A549 (cell line): Measurements from ENCODE around the gene RHBDL1. TPM values are rescaled to one million over a fixed set of nuclear protein-coding genes. Genes with fewer than 3 reads are reported as not detected.

Source experiments
- BHLHE40 ChIP-seq: IDR thresholded peaks from 2 replicates; pipeline ENCODE4 v1.6.1; 2012; ENCODE audit warnings: low read depth, low read length, inconsistent platforms
- CBX2 ChIP-seq: fragments of 200-600 bp; sonication (generic); IDR thresholded peaks from 2 replicates; pipeline ENCODE4 v1.6.1; 2016; ENCODE audit warnings: low read depth, mild to moderate bottlenecking, borderline replicate concordance
- CHD4 ChIP-seq: fragments of 200-600 bp; sonication (generic); IDR thresholded peaks from 2 replicates; pipeline ENCODE4 v1.6.1; 2016; ENCODE audit warnings: antibody characterized with exemption, mild to moderate bottlenecking, borderline replicate concordance
- FOSB ChIP-seq: fragments of 250-450 bp; sonication (Bioruptor Pico); IDR thresholded peaks from 2 replicates; pipeline ENCODE4 v1.5.0; 2020; ENCODE audit warnings: mild to moderate bottlenecking, moderate library complexity
- GATA3 ChIP-seq: IDR thresholded peaks from 2 replicates; pipeline ENCODE4 v1.6.1; 2012; ENCODE audit warnings: borderline replicate concordance
- HOXA7 ChIP-seq: fragments of 250-450 bp; sonication (Bioruptor Pico); IDR thresholded peaks from 2 replicates; pipeline ENCODE4 v1.5.0; 2020; ENCODE audit warnings: mild to moderate bottlenecking, moderate library complexity
- HOXB13 ChIP-seq: fragments of 250-450 bp; sonication (Bioruptor Pico); IDR thresholded peaks from 2 replicates; pipeline ENCODE4 v1.5.0; 2020; ENCODE audit warnings: low read depth, mild to moderate bottlenecking, moderate library complexity
- JUN ChIP-seq, 2 experiments: fragments of >200 bp; sonication (Bioruptor Twin); formaldehyde crosslinking; IDR thresholded peaks; 2 replicates in 1 of 2; 3 replicates in 1 of 2; pipeline ENCODE4 v1.6.1; 2016 to 2017
- JUNB ChIP-seq: fragments of >200 bp; sonication (Bioruptor Twin); formaldehyde crosslinking; IDR thresholded peaks from 2 replicates; pipeline ENCODE4 v1.6.1; 2016
- MAFK ChIP-seq: fragments of 450-650 bp; IDR thresholded peaks from 2 replicates; pipeline ENCODE4 v1.6.1; 2014; ENCODE audit not compliant: partially characterized antibody
- MAZ ChIP-seq: fragments of 150-350 bp; IDR thresholded peaks from 2 replicates; pipeline ENCODE4 v1.6.1; 2014; ENCODE audit warnings: antibody characterized with exemption, low read depth, low read length, borderline replicate concordance
- NPAS2 ChIP-seq: fragments of 250-450 bp; sonication (Bioruptor Pico); IDR thresholded peaks from 2 replicates; pipeline ENCODE4 v1.8.0; 2022; ENCODE audit warnings: mild to moderate bottlenecking, moderate library complexity, borderline replicate concordance
- RAD21 ChIP-seq, 2 experiments: fragments of >200 bp in 1 of 2; sonication (Bioruptor Twin) in 1 of 2; formaldehyde crosslinking in 1 of 2; IDR thresholded peaks in 1 of 2; conservative IDR thresholded peaks in 1 of 2; 2 replicates in 1 of 2; 3 replicates in 1 of 2; pipeline ENCODE4 v1.6.1; 2012 to 2018; ENCODE audit warnings: inconsistent platforms in 1 of 2
- RFX5 ChIP-seq: fragments of 450-650 bp; IDR thresholded peaks from 2 replicates; pipeline ENCODE4 v1.7.1; 2014; ENCODE audit warnings: antibody characterized with exemption, mild to moderate bottlenecking, moderate library complexity
- SMC3 ChIP-seq: fragments of >200 bp; sonication (Bioruptor Twin); formaldehyde crosslinking; IDR thresholded peaks from 3 replicates; pipeline ENCODE4 v1.6.1; 2018; ENCODE audit warnings: inconsistent platforms
- TFCP2L1 ChIP-seq: fragments of 250-450 bp; sonication (Bioruptor Pico); IDR thresholded peaks from 2 replicates; pipeline ENCODE4 v1.5.0; 2021; ENCODE audit warnings: mild to moderate bottlenecking
- TP53 ChIP-seq: fragments of 250-450 bp; sonication (Bioruptor Pico); IDR thresholded peaks from 2 replicates; pipeline ENCODE4 v1.5.0; 2021; ENCODE audit warnings: mild to moderate bottlenecking, moderate library complexity
- ZC3H11A ChIP-seq: fragments of 450-650 bp; IDR thresholded peaks from 2 replicates; pipeline ENCODE4 v1.6.1; 2014; ENCODE audit warnings: antibody characterized with exemption, mild to moderate bottlenecking
- polyA plus RNA-seq, 4 experiments: library from polyadenylated mRNA; depleted of rRNA in 3 of 4; stranded (reverse); fragments of >200 nt; fragmentation: RNase III in 1 of 4; extraction: RNeasy Plus Mini Kit Qiagen cat#74134 plus additional on column Dnase treatment in 1 of 4; gene quantifications; 2 replicates in 3 of 4; 3 replicates in 1 of 4; pipeline ENCODE4 v1.2.3, GENCODE V29; 2011 to 2017
- TF ChIP-seq, protein P1 (sequence below): fragments of >200 bp; sonication (Bioruptor Twin); formaldehyde crosslinking; IDR thresholded peaks from 3 replicates; pipeline ENCODE4 v1.5.1; 2016
- TF ChIP-seq, protein P2 (sequence below): fragments of 250-450 bp; sonication (Bioruptor Pico); IDR thresholded peaks from 2 replicates; pipeline ENCODE4 v1.5.0; 2021; ENCODE audit warnings: mild to moderate bottlenecking, moderate library complexity, borderline replicate concordance
- TF ChIP-seq, protein P3 (sequence below): IDR thresholded peaks from 2 replicates; pipeline ENCODE4 v1.6.1; 2012
- TF ChIP-seq, protein P4 (sequence below): fragments of >200 bp; sonication (Bioruptor Twin); formaldehyde crosslinking; IDR thresholded peaks from 2 replicates; pipeline ENCODE4 v1.6.1; 2016
- TF ChIP-seq, protein P5 (sequence below): fragments of 200-600 bp; sonication (generic); IDR thresholded peaks from 2 replicates; pipeline ENCODE4 v1.6.1; 2016; ENCODE audit warnings: antibody characterized with exemption, mild to moderate bottlenecking, moderate library complexity

RHBDL1 gene
- polyA plus RNA-seq, 2 of the 4 experiments (the other 2 are of a cell fraction) = 0.56 to 1.4 TPM

DNA sequence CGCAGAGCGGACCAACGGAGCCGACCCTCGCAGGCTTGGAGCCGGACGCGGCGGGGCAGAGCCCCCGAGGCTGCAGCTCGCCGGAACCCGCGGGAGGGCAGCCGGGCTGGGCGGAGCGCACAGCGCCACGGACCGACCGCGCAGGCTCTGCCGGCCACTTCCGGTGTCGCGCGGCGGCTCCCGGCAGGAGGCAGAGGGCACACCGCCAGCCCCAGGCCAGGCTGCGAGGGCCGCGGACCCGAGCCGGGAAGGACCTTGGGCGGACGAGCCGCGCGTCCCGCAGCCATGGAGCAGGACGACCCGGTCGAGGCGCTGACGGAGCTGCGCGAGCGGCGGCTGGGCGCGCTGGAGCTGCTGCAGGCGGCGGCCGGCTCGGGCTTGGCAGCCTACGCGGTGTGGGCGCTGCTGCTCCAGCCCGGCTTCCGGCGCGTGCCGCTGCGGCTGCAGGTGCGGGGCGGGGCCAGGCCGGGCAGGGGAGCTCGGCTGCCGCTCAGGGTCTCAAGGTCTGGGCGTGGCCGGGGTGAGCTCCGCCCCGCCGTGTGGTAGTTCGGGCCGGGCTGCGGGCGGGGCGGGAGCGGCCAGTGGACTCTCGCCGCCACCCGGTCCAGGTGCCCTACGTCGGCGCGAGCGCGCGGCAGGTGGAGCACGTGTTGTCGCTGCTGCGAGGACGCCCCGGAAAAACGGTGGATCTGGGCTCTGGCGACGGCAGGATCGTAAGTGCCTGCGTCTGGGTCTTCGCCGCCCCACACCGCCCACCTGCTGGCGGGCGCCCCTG, 45.7 kb downstream of the RHBDL1 start, which contains the start of gene ANTKMT (continued):
- TF ChIP-seq, protein P1, sequence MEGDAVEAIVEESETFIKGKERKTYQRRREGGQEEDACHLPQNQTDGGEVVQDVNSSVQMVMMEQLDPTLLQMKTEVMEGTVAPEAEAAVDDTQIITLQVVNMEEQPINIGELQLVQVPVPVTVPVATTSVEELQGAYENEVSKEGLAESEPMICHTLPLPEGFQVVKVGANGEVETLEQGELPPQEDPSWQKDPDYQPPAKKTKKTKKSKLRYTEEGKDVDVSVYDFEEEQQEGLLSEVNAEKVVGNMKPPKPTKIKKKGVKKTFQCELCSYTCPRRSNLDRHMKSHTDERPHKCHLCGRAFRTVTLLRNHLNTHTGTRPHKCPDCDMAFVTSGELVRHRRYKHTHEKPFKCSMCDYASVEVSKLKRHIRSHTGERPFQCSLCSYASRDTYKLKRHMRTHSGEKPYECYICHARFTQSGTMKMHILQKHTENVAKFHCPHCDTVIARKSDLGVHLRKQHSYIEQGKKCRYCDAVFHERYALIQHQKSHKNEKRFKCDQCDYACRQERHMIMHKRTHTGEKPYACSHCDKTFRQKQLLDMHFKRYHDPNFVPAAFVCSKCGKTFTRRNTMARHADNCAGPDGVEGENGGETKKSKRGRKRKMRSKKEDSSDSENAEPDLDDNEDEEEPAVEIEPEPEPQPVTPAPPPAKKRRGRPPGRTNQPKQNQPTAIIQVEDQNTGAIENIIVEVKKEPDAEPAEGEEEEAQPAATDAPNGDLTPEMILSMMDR = no peak
- TF ChIP-seq CBX2 = no peak
- TF ChIP-seq MAFK = no peak
- no peak for TF ChIP-seq CHD4
- no peak; the same call in 1 of the 2 replicates for TF ChIP-seq BHLHE40
- TF ChIP-seq, protein P2, sequence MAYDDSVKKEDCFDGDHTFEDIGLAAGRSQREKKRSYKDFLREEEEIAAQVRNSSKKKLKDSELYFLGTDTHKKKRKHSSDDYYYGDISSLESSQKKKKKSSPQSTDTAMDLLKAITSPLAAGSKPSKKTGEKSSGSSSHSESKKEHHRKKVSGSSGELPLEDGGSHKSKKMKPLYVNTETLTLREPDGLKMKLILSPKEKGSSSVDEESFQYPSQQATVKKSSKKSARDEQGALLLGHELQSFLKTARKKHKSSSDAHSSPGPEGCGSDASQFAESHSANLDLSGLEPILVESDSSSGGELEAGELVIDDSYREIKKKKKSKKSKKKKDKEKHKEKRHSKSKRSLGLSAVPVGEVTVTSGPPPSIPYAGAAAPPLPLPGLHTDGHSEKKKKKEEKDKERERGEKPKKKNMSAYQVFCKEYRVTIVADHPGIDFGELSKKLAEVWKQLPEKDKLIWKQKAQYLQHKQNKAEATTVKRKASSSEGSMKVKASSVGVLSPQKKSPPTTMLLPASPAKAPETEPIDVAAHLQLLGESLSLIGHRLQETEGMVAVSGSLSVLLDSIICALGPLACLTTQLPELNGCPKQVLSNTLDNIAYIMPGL (CRISPR knock-in tag) = no peak
- no peak for TF ChIP-seq MAZ
- TF ChIP-seq NPAS2 (CRISPR knock-in tag) = no peak
- no peak for TF ChIP-seq TFCP2L1
- TF ChIP-seq, protein P3, sequence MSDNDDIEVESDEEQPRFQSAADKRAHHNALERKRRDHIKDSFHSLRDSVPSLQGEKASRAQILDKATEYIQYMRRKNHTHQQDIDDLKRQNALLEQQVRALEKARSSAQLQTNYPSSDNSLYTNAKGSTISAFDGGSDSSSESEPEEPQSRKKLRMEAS = peak; percentile 94
- no peak for TF ChIP-seq ZC3H11A
- TF ChIP-seq HOXB13 = 0 out of 2 replicates have a peak, but pooled peaks have one; percentile 66
- TF ChIP-seq TP53 (CRISPR knock-in tag) = no peak
- peak; percentile 95 to 98 for TF ChIP-seq JUN (IDR thresholded peaks at IDR 0.05)
- peak; percentile 47 for TF ChIP-seq GATA3
- no peak for TF ChIP-seq RAD21 (conservative IDR thresholded peaks at IDR 0.05 in 1 of 2, IDR thresholded peaks at IDR 0.05 in 1 of 2)
- no peak for TF ChIP-seq RFX5
- TF ChIP-seq, protein P4, sequence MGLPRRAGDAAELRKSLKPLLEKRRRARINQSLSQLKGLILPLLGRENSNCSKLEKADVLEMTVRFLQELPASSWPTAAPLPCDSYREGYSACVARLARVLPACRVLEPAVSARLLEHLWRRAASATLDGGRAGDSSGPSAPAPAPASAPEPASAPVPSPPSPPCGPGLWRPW = no peak
- TF ChIP-seq HOXA7 (CRISPR knock-in tag) = no peak
- no peak for TF ChIP-seq SMC3
- TF ChIP-seq JUNB = no peak
- TF ChIP-seq, protein P5, sequence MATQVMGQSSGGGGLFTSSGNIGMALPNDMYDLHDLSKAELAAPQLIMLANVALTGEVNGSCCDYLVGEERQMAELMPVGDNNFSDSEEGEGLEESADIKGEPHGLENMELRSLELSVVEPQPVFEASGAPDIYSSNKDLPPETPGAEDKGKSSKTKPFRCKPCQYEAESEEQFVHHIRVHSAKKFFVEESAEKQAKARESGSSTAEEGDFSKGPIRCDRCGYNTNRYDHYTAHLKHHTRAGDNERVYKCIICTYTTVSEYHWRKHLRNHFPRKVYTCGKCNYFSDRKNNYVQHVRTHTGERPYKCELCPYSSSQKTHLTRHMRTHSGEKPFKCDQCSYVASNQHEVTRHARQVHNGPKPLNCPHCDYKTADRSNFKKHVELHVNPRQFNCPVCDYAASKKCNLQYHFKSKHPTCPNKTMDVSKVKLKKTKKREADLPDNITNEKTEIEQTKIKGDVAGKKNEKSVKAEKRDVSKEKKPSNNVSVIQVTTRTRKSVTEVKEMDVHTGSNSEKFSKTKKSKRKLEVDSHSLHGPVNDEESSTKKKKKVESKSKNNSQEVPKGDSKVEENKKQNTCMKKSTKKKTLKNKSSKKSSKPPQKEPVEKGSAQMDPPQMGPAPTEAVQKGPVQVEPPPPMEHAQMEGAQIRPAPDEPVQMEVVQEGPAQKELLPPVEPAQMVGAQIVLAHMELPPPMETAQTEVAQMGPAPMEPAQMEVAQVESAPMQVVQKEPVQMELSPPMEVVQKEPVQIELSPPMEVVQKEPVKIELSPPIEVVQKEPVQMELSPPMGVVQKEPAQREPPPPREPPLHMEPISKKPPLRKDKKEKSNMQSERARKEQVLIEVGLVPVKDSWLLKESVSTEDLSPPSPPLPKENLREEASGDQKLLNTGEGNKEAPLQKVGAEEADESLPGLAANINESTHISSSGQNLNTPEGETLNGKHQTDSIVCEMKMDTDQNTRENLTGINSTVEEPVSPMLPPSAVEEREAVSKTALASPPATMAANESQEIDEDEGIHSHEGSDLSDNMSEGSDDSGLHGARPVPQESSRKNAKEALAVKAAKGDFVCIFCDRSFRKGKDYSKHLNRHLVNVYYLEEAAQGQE = no peak
- no peak for TF ChIP-seq FOSB (CRISPR knock-in tag)
